IMR-90 (cell line): ENCODE data around the gene RARRES1. TPM values are rescaled to one million over a fixed set of nuclear protein-coding genes. Genes with fewer than 3 reads are reported as not detected.

Source experiments
- ATAC-seq: fragments of 200-7000 bp; cut with Tn5 transposase; 2 replicates; pipeline ENCODE4 v1.9.1; 2020; ENCODE audit warnings: low read depth, mild to moderate bottlenecking, moderate library complexity
- BruUV-seq: library from RNA; stranded (reverse); fragments of 400-500 nt; replicated peaks from 2 replicates; lab custom pipeline; 2021; lab: Mats Ljungman, UMichigan
- CTCF ChIA-PET: fragments of 300-600 bp; formaldehyde crosslinking; extraction: SDS; loops from one replicate; lab custom pipeline; 2021; ENCODE audit warnings: antibody characterized with exemption; lab: Yijun Ruan, JAX
- POLR2A ChIA-PET: fragments of 300-600 bp; sonication (Branson Sonifier 250); formaldehyde crosslinking; loops from one replicate; lab custom pipeline; 2022; ENCODE audit warnings: antibody characterized with exemption; ENCODE audit not compliant: unreplicated experiment; lab: Charles Lee
- DNase-seq: peaks from one replicate; pipeline ENCODE4 v3.0.0; 2013
- H2AFZ ChIP-seq: replicated peaks from 2 replicates; pipeline ENCODE3; 2013; ENCODE audit warnings: low read length, mild to moderate bottlenecking; ENCODE audit not compliant: poor library complexity
- H2AK5ac ChIP-seq: 2 replicates; pipeline ENCODE4 v1.6.1; 2013; ENCODE audit warnings: low read depth, low read length, inconsistent platforms
- H2AK9ac ChIP-seq: replicated peaks from 2 replicates; pipeline ENCODE3; 2013; ENCODE audit warnings: mild to moderate bottlenecking, low read depth, low read length, moderate library complexity; ENCODE audit not compliant: poor library complexity
- H2BK120ac ChIP-seq: 2 replicates; pipeline ENCODE4 v1.6.1; 2013; ENCODE audit warnings: low read depth, low read length, inconsistent platforms
- H2BK15ac ChIP-seq: 3 replicates; pipeline ENCODE4 v1.6.1; 2013; ENCODE audit warnings: low read depth, low read length, inconsistent platforms
- H2BK20ac ChIP-seq: 2 replicates; pipeline ENCODE4 v1.6.1; 2013; ENCODE audit warnings: low read depth, mild to moderate bottlenecking, inconsistent platforms, low read length, moderate library complexity
- H2BK5ac ChIP-seq: 2 replicates; pipeline ENCODE4 v1.6.1; 2013; ENCODE audit warnings: mild to moderate bottlenecking, low read depth, low read length, inconsistent platforms; ENCODE audit not compliant: poor library complexity, severe bottlenecking
- H3K14ac ChIP-seq: replicated peaks from 2 replicates; pipeline ENCODE4 v1.6.1; 2013; ENCODE audit warnings: low read depth, low read length, inconsistent platforms
- H3K18ac ChIP-seq: 2 replicates; pipeline ENCODE4 v1.6.1; 2013; ENCODE audit warnings: low read depth, low read length, control low read depth
- H3K23ac ChIP-seq: 2 replicates; pipeline ENCODE4 v1.6.1; 2013; ENCODE audit warnings: low read depth, low read length, inconsistent platforms
- H3K27ac ChIP-seq: 2 replicates; pipeline ENCODE4 v1.5.1; 2013; ENCODE audit warnings: mild to moderate bottlenecking, control low read depth, low read length; ENCODE audit not compliant: insufficient read depth
- H3K27me3 ChIP-seq: 2 replicates; pipeline ENCODE4 v1.6.1; 2013; ENCODE audit warnings: low read length; ENCODE audit not compliant: control insufficient read depth, insufficient read depth
- H3K36me3 ChIP-seq: 2 replicates; pipeline ENCODE4 v1.6.1; 2013; ENCODE audit warnings: low read length, mixed read lengths; ENCODE audit not compliant: control insufficient read depth, insufficient read depth
- H3K4ac ChIP-seq: 2 replicates; pipeline ENCODE4 v1.6.1; 2013; ENCODE audit warnings: low read depth, low read length, inconsistent platforms
- H3K4me1 ChIP-seq: 2 replicates; pipeline ENCODE4 v1.6.1; 2013; ENCODE audit warnings: low read length, mixed read lengths; ENCODE audit not compliant: control insufficient read depth, insufficient read depth
- H3K4me2 ChIP-seq: 2 replicates; pipeline ENCODE4 v1.6.1; 2013; ENCODE audit warnings: low read depth, mild to moderate bottlenecking, control low read depth, low read length, moderate library complexity
- H3K4me3 ChIP-seq: 2 replicates; pipeline ENCODE4 v1.5.1; 2013; ENCODE audit warnings: low read depth, mild to moderate bottlenecking, control low read depth, low read length, moderate library complexity; ENCODE audit not compliant: insufficient read depth
- H3K56ac ChIP-seq: 2 replicates; pipeline ENCODE4 v1.6.1; 2013; ENCODE audit warnings: low read length, inconsistent platforms; ENCODE audit not compliant: insufficient read depth; ENCODE audit errors: extremely low read depth
- H3K79me1 ChIP-seq, 2 experiments: 2 replicates each; pipeline ENCODE4 v1.6.1; 2013; ENCODE audit warnings: low read length in 2 of 2, inconsistent platforms in 1 of 2, low read depth in 1 of 2
- H3K9ac ChIP-seq: 2 replicates; pipeline ENCODE4 v1.6.1; 2013; ENCODE audit warnings: low read depth, low read length, control low read depth
- H3K9me1 ChIP-seq: 2 replicates; pipeline ENCODE4 v1.6.1; 2013; ENCODE audit warnings: low read length, inconsistent platforms; ENCODE audit not compliant: insufficient read depth
- H3K9me3 ChIP-seq: 2 replicates; pipeline ENCODE4 v1.6.1; 2013; ENCODE audit warnings: low read length; ENCODE audit not compliant: control insufficient read depth, insufficient read depth
- H4K20me1 ChIP-seq: 2 replicates; pipeline ENCODE4 v1.6.1; 2013; ENCODE audit warnings: low read length, inconsistent platforms; ENCODE audit not compliant: insufficient read depth
- H4K5ac ChIP-seq: 2 replicates; pipeline ENCODE4 v1.6.1; 2013; ENCODE audit warnings: mild to moderate bottlenecking, low read depth, low read length, control low read depth
- H4K8ac ChIP-seq, 2 experiments: 2 replicates each; pipeline ENCODE4 v1.6.1; 2013; ENCODE audit warnings: low read depth in 2 of 2, low read length in 2 of 2, control low read depth in 1 of 2, inconsistent platforms in 1 of 2
- H4K91ac ChIP-seq: 2 replicates; pipeline ENCODE4 v1.6.1; 2013; ENCODE audit warnings: low read depth, low read length, inconsistent platforms; ENCODE audit not compliant: insufficient read depth
- BHLHE40 ChIP-seq: fragments of 150-350 bp; IDR thresholded peaks from 2 replicates; pipeline ENCODE4 v1.6.1; 2016; ENCODE audit warnings: mild to moderate bottlenecking, low read depth, low read length
- CEBPB ChIP-seq: IDR thresholded peaks from 2 replicates; pipeline ENCODE4 v1.6.1; 2012; ENCODE audit warnings: low read depth, low read length, improper control_type of control experiment
- MAZ ChIP-seq: IDR thresholded peaks from 2 replicates; pipeline ENCODE4 v1.6.1; 2012; ENCODE audit warnings: low read depth, mild to moderate bottlenecking, low read length, improper control_type of control experiment, moderate library complexity, borderline replicate concordance
- POLR2A ChIP-seq: IDR thresholded peaks from 2 replicates; pipeline ENCODE4 v1.6.1; 2012; ENCODE audit warnings: mild to moderate bottlenecking, low read depth, low read length
- RAD21 ChIP-seq: IDR thresholded peaks from 2 replicates; pipeline ENCODE4 v1.6.1; 2012; ENCODE audit warnings: low read length, improper control_type of control experiment
- RCOR1 ChIP-seq: IDR thresholded peaks from 2 replicates; pipeline ENCODE4 v1.6.1; 2012; ENCODE audit warnings: mild to moderate bottlenecking, low read length, improper control_type of control experiment; ENCODE audit not compliant: insufficient replicate concordance
- RFX5 ChIP-seq: IDR thresholded peaks from 2 replicates; pipeline ENCODE4 v1.8.0; 2012; ENCODE audit warnings: low read depth, mild to moderate bottlenecking, low read length, moderate library complexity
- SMC3 ChIP-seq: fragments of 150-350 bp; IDR thresholded peaks from 2 replicates; pipeline ENCODE4 v1.6.1; 2016; ENCODE audit warnings: low read depth, mild to moderate bottlenecking, antibody characterized with exemption, low read length, moderate library complexity
- WGBS, 2 experiments: methylation state at CpG; one replicate each; pipeline versions ENCODE4 v1.1.5 to v1.1.7; 2013; ENCODE audit warnings: missing lambda C conversion rate in 2 of 2; ENCODE audit not compliant: insufficient read length in 1 of 2; ENCODE audit errors: extremely low coverage in 2 of 2; 5-methylcytosine and 5-hydroxymethylcytosine counted together
- dilution Hi-C: fragments of 300-500 bp; cut with HindIII; formaldehyde crosslinking; loops from one replicate; pipeline ENCODE4 v1.14.3; 2018; ENCODE audit warnings: low sequenced_read_pairs; ENCODE audit not compliant: unreplicated experiment
- in situ Hi-C: fragments of 300-500 bp; cut with MboI; formaldehyde crosslinking; loops from 3 replicates; pipeline ENCODE4 v1.14.3; 2019; ENCODE audit warnings: low sequenced_read_pairs, inconsistent platforms, mixed read lengths
- intact Hi-C: fragments of 100-400 bp; cut with micrococcal nuclease; formaldehyde crosslinking; loops from 2 replicates; pipeline ENCODE4 v1.10.0; 2022
- polyA plus RNA-seq, 3 experiments: library from polyadenylated mRNA; depleted of rRNA; stranded (reverse); fragments of >200 nt; gene quantifications; 2 replicates each; pipeline ENCODE4 v1.2.3, GENCODE V29; 2012; ENCODE audit warnings: low replicate concordance in 1 of 3
- total RNA-seq: library from RNA; depleted of rRNA; stranded (reverse); fragments of >200 nt; gene quantifications from 2 replicates; pipeline ENCODE4 v1.2.3, GENCODE V29; 2012
- TF ChIP-seq, protein P1 (sequence below): conservative IDR thresholded peaks from 2 replicates; pipeline ENCODE4 v1.5.1; 2012; ENCODE audit warnings: mild to moderate bottlenecking, low read depth, low read length, improper control_type of control experiment
- TF ChIP-seq, protein P2 (sequence below): fragments of 150-350 bp; IDR thresholded peaks from 2 replicates; pipeline ENCODE4 v1.6.1; 2017; ENCODE audit warnings: mild to moderate bottlenecking, antibody characterized with exemption, low read length, low read depth
- TF ChIP-seq, protein P3 (sequence below): fragments of 150-350 bp; IDR thresholded peaks from 2 replicates; pipeline ENCODE4 v1.6.1; 2016; ENCODE audit warnings: low read depth, mild to moderate bottlenecking, low read length, moderate library complexity, borderline replicate concordance

RARRES1 gene
- total and polyA plus RNA-seq, 2 of the 4 experiments (the other 2 are of a cell fraction), result 0.90 to 3.0 TPM

DNA sequence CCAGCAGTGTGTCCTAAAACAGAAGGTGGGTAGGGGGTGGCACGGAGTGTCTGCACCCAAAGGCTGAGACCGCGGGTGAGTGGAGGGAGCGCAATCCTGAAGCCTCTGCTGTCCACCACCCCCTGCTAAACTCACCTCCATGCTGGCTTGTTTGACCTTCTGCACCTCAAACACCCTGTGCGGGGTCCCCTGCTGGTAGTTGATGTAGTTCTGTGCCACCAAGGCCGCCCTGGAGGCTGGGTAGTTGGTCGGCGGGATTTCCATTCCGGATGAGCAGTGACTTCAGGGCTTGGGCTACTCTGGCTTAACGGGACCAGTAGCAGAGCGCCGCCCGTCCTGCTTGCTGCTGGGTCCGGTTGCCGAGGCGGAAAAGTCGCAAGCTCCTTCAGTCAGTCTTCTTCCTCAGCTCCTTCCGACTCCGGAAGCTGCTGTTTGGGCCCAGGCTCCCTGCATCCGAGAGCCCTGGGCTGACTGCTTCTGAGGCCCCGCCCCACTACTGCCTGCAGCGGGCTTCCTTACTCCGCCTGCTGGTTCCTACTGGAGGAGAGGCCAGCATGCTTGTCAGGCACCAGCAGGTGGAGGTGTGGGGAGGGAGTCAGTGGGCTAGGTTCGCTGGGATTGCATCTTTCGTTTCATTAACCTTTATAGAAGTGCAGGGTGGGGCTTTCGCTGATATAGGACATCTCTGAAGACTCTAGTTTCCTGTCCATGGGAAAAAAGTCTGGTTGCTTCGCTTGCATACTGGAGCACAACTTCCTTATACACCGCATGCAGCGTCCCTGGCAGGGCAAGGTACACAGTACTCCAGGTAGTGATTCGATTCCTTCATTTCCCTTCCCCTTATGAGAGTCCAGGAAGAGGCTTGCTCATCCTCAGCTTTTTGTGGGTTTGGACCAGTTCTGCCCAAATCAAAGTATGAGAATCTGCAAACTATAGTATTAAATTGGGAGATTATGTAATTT is 59.8 kb downstream of the RARRES1 start, which contains the start of gene LXN:
Gene LXN, minus strand, starts transcription at position 434 of the 962 bp plus-strand sequence. Its CDS starts 170 bp downstream, at position 264.
- H2AFZ ChIP-seq, result peak within 1 kb of the TSS; percentile 92
- peaks cover 5% of the 10 kb centered on the region for H3K36me3 ChIP-seq
- peak within 1 kb of the TSS; percentile 59 for H3K4me3 ChIP-seq
- TF ChIP-seq RFX5, result no peak
- no peak; the same call in 1 of the 2 replicates for TF ChIP-seq MAZ
- peak; percentile 69; the same call in 1 of the 2 replicates for TF ChIP-seq POLR2A
- TF ChIP-seq RCOR1, result peak; percentile 16
- TF ChIP-seq, protein P1, sequence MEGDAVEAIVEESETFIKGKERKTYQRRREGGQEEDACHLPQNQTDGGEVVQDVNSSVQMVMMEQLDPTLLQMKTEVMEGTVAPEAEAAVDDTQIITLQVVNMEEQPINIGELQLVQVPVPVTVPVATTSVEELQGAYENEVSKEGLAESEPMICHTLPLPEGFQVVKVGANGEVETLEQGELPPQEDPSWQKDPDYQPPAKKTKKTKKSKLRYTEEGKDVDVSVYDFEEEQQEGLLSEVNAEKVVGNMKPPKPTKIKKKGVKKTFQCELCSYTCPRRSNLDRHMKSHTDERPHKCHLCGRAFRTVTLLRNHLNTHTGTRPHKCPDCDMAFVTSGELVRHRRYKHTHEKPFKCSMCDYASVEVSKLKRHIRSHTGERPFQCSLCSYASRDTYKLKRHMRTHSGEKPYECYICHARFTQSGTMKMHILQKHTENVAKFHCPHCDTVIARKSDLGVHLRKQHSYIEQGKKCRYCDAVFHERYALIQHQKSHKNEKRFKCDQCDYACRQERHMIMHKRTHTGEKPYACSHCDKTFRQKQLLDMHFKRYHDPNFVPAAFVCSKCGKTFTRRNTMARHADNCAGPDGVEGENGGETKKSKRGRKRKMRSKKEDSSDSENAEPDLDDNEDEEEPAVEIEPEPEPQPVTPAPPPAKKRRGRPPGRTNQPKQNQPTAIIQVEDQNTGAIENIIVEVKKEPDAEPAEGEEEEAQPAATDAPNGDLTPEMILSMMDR, result peak; percentile 95
- TF ChIP-seq, protein P2, sequence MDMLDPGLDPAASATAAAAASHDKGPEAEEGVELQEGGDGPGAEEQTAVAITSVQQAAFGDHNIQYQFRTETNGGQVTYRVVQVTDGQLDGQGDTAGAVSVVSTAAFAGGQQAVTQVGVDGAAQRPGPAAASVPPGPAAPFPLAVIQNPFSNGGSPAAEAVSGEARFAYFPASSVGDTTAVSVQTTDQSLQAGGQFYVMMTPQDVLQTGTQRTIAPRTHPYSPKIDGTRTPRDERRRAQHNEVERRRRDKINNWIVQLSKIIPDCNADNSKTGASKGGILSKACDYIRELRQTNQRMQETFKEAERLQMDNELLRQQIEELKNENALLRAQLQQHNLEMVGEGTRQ, result no peak
- peak; percentile 65 for TF ChIP-seq RAD21
- no peak for TF ChIP-seq CEBPB
- TF ChIP-seq SMC3, result peak; percentile 73
- TF ChIP-seq, protein P3, sequence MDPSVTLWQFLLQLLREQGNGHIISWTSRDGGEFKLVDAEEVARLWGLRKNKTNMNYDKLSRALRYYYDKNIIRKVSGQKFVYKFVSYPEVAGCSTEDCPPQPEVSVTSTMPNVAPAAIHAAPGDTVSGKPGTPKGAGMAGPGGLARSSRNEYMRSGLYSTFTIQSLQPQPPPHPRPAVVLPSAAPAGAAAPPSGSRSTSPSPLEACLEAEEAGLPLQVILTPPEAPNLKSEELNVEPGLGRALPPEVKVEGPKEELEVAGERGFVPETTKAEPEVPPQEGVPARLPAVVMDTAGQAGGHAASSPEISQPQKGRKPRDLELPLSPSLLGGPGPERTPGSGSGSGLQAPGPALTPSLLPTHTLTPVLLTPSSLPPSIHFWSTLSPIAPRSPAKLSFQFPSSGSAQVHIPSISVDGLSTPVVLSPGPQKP, result no peak
- TF ChIP-seq BHLHE40, result no peak

More for the DNA sequence above, 59.8 kb downstream of the RARRES1 start, which contains the start of gene LXN:
- peak within 1 kb of the TSS; percentile 67 for H3K56ac ChIP-seq
- peak within 1 kb of the TSS; percentile 74 for H3K9ac ChIP-seq
- H3K9me3 ChIP-seq, result no peaks in the 10 kb centered on the region
- peak within 1 kb of the TSS; percentile 16 for H4K5ac ChIP-seq
- peak within 1 kb of the TSS; percentile 52 for H3K18ac ChIP-seq
- H2BK20ac ChIP-seq, result 0 out of 2 replicates have a peak within 1 kb of the TSS, but pooled peaks have one; percentile 4
- peak within 1 kb of the TSS; percentile 71 for H2AK9ac ChIP-seq
- dilution Hi-C loops (no loop called here), in situ Hi-C loops (no loop called here), intact Hi-C loops (loop anchor here (1.0 to 2.0 kb wide), 2 partner anchors 55 to 116 kb away; no protein-coding TSS in a partner anchor)
- H3K9me1 ChIP-seq, result peaks cover 2% of the 10 kb centered on the region; the same call in 1 of the 2 replicates
- peak within 1 kb of the TSS; percentile 65 for H3K14ac ChIP-seq
- H2BK120ac ChIP-seq, result peak within 1 kb of the TSS; percentile 54
- H3K79me1 ChIP-seq, result peaks cover 6 to 21% of the 10 kb centered on the region in 2 experiments; a peak in 3 of 4 replicates
- peak within 1 kb of the TSS; percentile 44 to 79 for H4K8ac ChIP-seq
- no peaks in the 10 kb centered on the region for H3K27me3 ChIP-seq
- no TSS peak for BruUV-seq
- 10% methylated on average over 8 of the region's 30 CpGs; no CpG with 5 or more reads in 1 of the 2 experiments for WGBS, 2 experiments
- peak within 1 kb of the TSS; percentile 45 for H4K91ac ChIP-seq
- POLR2A ChIA-PET, result interaction anchor here (0.6 kb wide), 1 partner anchor 82 kb away, joined by 6 read pairs; no protein-coding TSS in a partner anchor
- peaks cover 1% of the 10 kb centered on the region; the same call in 1 of the 2 replicates for H3K4me1 ChIP-seq
- DNase-seq, result peak; percentile 87
- peak within 1 kb of the TSS; percentile 77 for H2BK5ac ChIP-seq
- peak within 1 kb of the TSS; percentile 68 for H3K4me2 ChIP-seq
- H3K27ac ChIP-seq, result peak within 1 kb of the TSS; percentile 83
- CTCF ChIA-PET, result interaction anchor here (0.6 to 2.5 kb wide), 8 partner anchors 11 to 117 kb away, joined by 3 to 13 read pairs (median 4); no protein-coding TSS in a partner anchor
- peak; percentile 99 for ATAC-seq
- H3K4ac ChIP-seq, result peak within 1 kb of the TSS; percentile 81
- peak within 1 kb of the TSS; percentile 69 for H3K23ac ChIP-seq
- peak within 1 kb of the TSS; percentile 1 for H2AK5ac ChIP-seq
- H4K20me1 ChIP-seq, result no peaks in the 10 kb centered on the region
- H2BK15ac ChIP-seq, result peak within 1 kb of the TSS; percentile 68; the same call in 2 of the 3 replicates
